ENCODE data around the gene LIF.

Gene LIF

DNA sequence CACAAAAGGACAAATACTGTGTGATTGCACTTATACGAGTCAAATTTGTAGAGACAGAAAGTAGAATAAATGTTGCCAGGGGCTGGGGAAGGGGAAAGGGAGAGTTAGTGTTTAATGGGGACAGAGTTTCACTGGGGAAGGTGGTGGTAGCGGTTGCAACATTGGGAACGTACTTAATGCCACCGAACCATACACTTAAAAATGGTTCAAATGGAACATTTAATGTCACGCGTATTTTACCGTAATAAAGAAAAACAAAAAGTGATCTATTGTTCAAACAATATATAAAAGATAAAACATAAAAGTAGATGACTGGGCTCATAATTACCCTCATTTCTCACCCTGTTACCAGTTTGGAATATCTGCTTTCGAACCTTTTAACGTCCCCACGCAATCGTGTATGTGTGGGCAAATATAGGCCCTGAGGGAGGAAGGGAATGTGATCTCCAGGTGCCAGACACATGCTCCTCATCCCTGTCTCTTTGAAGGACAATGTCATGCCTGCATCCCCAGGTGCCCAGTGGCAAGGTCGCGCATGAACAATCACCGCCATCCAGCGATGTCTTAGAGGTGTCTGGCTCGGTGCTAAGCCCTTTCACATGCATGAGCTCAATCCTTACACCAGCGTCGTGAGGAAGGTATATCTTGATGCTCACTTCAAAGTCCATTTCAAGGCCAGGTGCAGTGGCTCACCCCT lies 35.3 kb downstream of the LIF start:
- no peaks in the 10 kb centered on the region for H3K36me3 ChIP-seq
- DNase-seq: no peak
- no peaks in the 10 kb centered on the region for H3K9me3 ChIP-seq
- no peaks in the 10 kb centered on the region for H3K27me3 ChIP-seq
- TF ChIP-seq CTCF (IDR thresholded peaks at IDR 0.05; ENCODE audit: low read depth, low read length): no peak
- H3K4me1 ChIP-seq: peaks cover 11% of the 10 kb centered on the region
- H3K4me3 ChIP-seq (ENCODE audit: low read depth, low read length): no peak overlapping the region

GRCh38 chr22:30210235-30210909 lies 36.2 kb downstream of the LIF start:
- Histone ChIP-seq H3K4me1 (peaks cover 17% of the 10 kb centered on the region), H3K36me3 (no peaks in the 10 kb centered on the region), H3K9me3 (no peaks in the 10 kb centered on the region), H3K27me3 (no peaks in the 10 kb centered on the region), H3K4me3 (ENCODE audit: low read depth, low read length) (no peak overlapping the region)
- DNase-seq: no peak
- no peak for TF ChIP-seq CTCF (IDR thresholded peaks at IDR 0.05; ENCODE audit: low read depth, low read length)

DNA sequence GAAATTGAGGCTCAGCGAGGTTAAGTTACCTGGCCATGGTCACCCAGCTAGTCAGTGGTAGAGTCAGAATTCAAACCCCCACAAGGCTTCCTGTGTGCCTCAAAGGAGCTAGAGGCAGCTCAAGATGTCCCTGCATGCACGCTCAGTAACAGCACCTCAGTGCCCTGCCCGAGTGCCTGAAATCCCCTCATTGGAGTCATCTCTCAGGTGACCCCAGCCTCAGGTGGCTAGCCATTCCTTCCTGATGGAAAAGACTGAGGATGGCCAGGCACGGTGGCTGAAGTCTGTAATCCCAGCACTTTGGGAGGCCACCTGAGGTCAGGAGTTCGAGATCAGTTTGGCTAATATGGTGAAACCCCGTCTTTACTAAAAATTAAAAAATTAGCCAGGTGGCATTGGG lies 36.9 kb downstream of the LIF start:
- no peak overlapping the region for H3K4me3 ChIP-seq (ENCODE audit: low read depth, low read length)
- DNase-seq: no peak
- H3K27me3 ChIP-seq: no peaks in the 10 kb centered on the region
- no peak for TF ChIP-seq CTCF (IDR thresholded peaks at IDR 0.05; ENCODE audit: low read depth, low read length)
- no peaks in the 10 kb centered on the region for H3K36me3 ChIP-seq
- H3K4me1 ChIP-seq: peaks cover 21% of the 10 kb centered on the region
- no peaks in the 10 kb centered on the region for H3K9me3 ChIP-seq

DNA sequence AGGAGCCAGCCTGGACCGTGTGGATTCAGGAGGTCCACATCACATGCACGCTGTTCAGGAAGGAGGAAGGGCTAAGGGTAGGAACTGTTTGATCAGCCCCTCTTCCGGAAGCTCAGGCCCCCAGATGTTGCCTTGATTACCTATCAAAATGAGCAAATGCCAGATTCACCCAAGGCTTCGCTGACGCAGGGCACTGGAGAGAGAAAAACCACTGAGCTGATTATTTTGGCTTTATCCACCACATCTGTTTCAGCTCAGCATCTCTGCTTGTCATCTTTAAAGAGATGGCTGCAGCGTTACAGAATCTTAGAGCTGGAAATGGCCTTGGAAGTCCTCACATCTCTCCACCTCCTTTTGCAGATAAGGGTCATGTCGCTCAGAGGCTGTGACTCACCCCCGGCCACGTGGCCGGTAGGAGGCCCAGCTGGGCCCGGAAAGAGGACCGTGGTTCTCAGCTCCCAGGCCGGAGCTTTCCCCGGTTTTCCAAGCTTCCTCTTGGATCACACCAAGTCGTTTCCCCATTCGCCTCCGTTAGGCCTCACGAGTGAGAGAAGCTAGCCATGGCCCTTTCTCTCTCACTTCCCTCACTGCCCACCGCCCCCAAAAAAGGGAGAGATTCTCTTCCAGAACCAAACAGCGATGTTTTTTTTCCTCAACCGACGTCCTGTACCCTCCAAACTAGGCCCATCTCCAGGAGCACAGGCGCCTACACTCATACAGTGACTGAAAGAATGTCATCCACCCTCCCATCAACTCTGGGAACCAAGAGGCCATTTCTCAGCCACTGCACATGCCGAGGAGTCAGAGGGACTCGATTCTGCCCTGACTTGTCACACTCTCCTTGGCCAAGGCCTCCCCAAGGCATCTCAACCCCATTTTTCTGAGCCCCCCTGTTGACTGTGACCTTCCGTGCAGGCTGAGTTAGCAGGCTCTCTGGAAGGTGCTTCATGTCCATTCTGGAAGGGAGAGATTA lies 37.6 kb downstream of the LIF start:
- peaks cover 28% of the 10 kb centered on the region for H3K4me1 ChIP-seq
- H3K36me3 ChIP-seq: no peaks in the 10 kb centered on the region
- no peak overlapping the region for H3K4me3 ChIP-seq (ENCODE audit: low read depth, low read length)
- peak; percentile 48 for DNase-seq
- H3K9me3 ChIP-seq: no peaks in the 10 kb centered on the region
- H3K27me3 ChIP-seq: no peaks in the 10 kb centered on the region
- no peak for TF ChIP-seq CTCF (IDR thresholded peaks at IDR 0.05; ENCODE audit: low read depth, low read length)

DNA sequence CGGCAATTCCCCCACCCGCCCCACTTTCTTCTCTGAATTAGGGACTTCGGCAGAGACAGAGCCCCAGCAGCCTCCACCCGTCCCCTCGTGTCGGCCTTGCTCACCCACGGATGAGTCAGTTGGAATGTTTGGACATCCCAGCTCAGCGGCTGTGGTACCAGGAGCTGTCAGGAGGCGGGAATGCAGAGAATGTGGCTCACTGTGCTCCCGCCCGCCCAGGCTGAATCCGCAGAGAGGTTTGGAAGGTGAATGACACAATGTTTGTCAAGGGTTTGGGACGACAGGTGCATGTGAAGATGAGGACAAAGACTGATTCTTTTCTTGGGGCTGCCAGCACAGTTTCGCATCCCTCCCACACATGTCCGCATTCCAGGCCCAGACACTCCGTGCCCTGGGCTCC lies 39.6 kb downstream of the LIF start:
- TF ChIP-seq CTCF (IDR thresholded peaks at IDR 0.05; ENCODE audit: low read depth, low read length): no peak
- H3K4me1 ChIP-seq: peaks cover 30% of the 10 kb centered on the region
- H3K36me3 ChIP-seq: no peaks in the 10 kb centered on the region
- H3K9me3 ChIP-seq: no peaks in the 10 kb centered on the region
- no peak for DNase-seq
- no peaks in the 10 kb centered on the region for H3K27me3 ChIP-seq
- no peak overlapping the region for H3K4me3 ChIP-seq (ENCODE audit: low read depth, low read length)
